Measurements from ENCODE around the gene HHAT. TPM values are rescaled to one million over a fixed set of nuclear protein-coding genes. Genes with fewer than 3 reads are reported as not detected.

The HHAT gene
- polyA plus RNA-seq, 2 of the 4 experiments (the other 2 are of a cell fraction), result 3.8 to 4.5 TPM

- TF ChIP-seq CHD4 (IDR thresholded peaks at IDR 0.05; ENCODE audit: borderline replicate concordance) (no peak), CHD2 (IDR thresholded peaks at IDR 0.05; ENCODE audit: low read length, partially characterized antibody) (no peak), ATOH8 (CRISPR knock-in tag; IDR thresholded peaks at IDR 0.05; ENCODE audit: low read depth) (no peak), JUN (IDR thresholded peaks at IDR 0.05) (no peak), MAFK (IDR thresholded peaks at IDR 0.05; ENCODE audit: partially characterized antibody) (no peak), ELK1 (IDR thresholded peaks at IDR 0.05; ENCODE audit: low read depth, low read length) (no peak), MAZ (IDR thresholded peaks at IDR 0.05; ENCODE audit: borderline replicate concordance, low read depth, low read length) (no peak), HOXB13 (CRISPR knock-in tag; IDR thresholded peaks at IDR 0.05; ENCODE audit: low read depth) (no peak), NR3C1 (IDR thresholded peaks at IDR 0.05) (no peak), EP300 (IDR thresholded peaks at IDR 0.05) (no peak)
- no peak for FAIRE-seq
- DNase-seq (ENCODE audit: low read depth in 1 of 2, low spot score in 1 of 2), result no peak
- Histone ChIP-seq H3K4me1 (peaks cover 4% of the 10 kb centered on the region; the same call in 2 of the 3 replicates), H3K27ac (no peak overlapping the region), H3K9me3 (no peaks in the 10 kb centered on the region), H3K4me3 (no peak overlapping the region), H3K4me2 (no peak overlapping the region)
- 53% methylated on average over 6 of the region's 6 CpGs for WGBS (ENCODE audit: missing lambda C conversion rate)
- CTCF ChIA-PET, result interaction anchor here (1.0 to 2.8 kb wide), 3 partner anchors 34 to 653 kb away, joined by 3 to 11 read pairs (median 3); no protein-coding TSS in a partner anchor
- ATAC-seq, result no peak
- POLR2A ChIA-PET, result no interaction called here
These were observed 153.8 kb downstream of the HHAT start for GRCh38 chr1:210482491-210482890.

DNA sequence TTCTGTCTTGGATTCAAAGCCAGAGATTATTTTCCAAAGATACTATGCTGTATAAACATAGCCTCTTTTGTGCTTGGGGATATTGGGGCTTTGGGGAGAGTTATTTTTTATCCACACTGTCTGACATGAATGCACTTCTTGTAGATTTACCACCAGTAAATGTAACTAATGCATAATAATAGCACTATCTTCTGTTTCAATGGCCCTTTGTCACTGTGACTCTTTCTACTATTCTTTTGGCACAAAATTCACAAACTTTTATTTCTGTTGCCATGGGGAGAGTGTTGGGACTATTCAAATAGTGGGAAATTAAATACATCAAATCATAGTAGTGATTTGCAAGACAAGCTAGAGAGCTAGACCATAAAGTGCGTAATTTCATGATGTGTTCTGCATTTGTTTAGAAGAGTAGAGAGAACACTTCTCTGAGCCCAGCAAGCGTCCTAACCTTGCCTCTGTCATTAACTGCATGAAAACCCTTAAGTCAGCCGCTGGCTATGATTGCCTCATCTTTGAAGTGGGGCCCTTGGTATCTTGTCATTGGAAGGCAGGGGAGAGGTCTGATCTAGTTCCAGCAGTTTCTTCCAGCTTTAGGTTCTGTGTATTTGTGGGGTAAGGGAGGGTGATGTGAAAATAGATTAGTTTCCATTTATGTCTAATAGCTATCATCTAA, 154.4 kb downstream of the HHAT start:
- no peak for FAIRE-seq
- ATAC-seq, result no peak

DNA sequence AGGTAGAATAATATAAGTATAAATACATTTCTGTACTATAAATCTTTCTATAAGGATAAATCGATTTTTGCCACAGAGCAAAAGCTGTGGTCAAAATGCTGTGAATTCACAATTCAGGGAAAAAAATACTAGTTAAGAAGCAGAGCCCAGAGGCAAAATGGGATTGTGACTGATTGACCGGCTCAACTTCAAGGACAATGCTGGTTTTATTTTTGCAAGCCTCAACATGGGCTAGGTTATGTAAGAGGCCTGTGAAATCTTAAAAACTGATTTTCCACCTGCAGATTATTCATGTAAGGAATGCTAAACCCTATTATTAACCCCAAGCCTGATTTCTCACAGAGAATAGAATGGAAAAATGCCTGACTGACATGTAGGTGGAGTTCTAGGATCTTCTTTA, 155.1 kb downstream of the HHAT start:
- ChIA-PET CTCF (interaction anchor here (0.6 to 1.2 kb wide), 2 partner anchors 124 to 650 kb away, joined by 4 read pairs; partner anchors contain the start of gene KCNH1), POLR2A (no interaction called here)
- ATAC-seq (no peak), DNase-seq (ENCODE audit: low read depth in 1 of 2, low spot score in 1 of 2) (no peak), FAIRE-seq (no peak)
- no peak for TF ChIP-seq PBX3 (IDR thresholded peaks at IDR 0.05)
- no peak for TF ChIP-seq TFCP2L1 (CRISPR knock-in tag; IDR thresholded peaks at IDR 0.05)
- TF ChIP-seq FOSL2 (IDR thresholded peaks at IDR 0.05), result no peak
- no peak for TF ChIP-seq FOSL2 (CRISPR knock-in tag; IDR thresholded peaks at IDR 0.05)
- no peak for TF ChIP-seq CBX2 (IDR thresholded peaks at IDR 0.05; ENCODE audit: borderline replicate concordance, low read depth)
- TF ChIP-seq JUNB (IDR thresholded peaks at IDR 0.05), result no peak
- TF ChIP-seq KDM5A (IDR thresholded peaks at IDR 0.05), result no peak
- TF ChIP-seq PHF8 (IDR thresholded peaks at IDR 0.05; ENCODE audit: borderline replicate concordance, low read depth), result no peak
- no peak for TF ChIP-seq NPAS2 (CRISPR knock-in tag; IDR thresholded peaks at IDR 0.05; ENCODE audit: borderline replicate concordance)
- no peak for TF ChIP-seq FOSB (CRISPR knock-in tag; IDR thresholded peaks at IDR 0.05)
- TF ChIP-seq JUN (IDR thresholded peaks at IDR 0.05), result no peak
- H3K4me3 ChIP-seq, result no peak overlapping the region
- no peaks in the 10 kb centered on the region for H3K4me1 ChIP-seq
- H3K9me3 ChIP-seq, result no peaks in the 10 kb centered on the region
- H3K4me2 ChIP-seq, result no peak overlapping the region
- H3K27ac ChIP-seq, result no peak overlapping the region
- 47% methylated on average over 2 of the region's 2 CpGs for WGBS (ENCODE audit: missing lambda C conversion rate)

More for the DNA sequence above, 154.4 kb downstream of the HHAT start:
- 57% methylated on average over 3 of the region's 3 CpGs for WGBS (ENCODE audit: missing lambda C conversion rate)
- Histone ChIP-seq H3K9me3 (no peaks in the 10 kb centered on the region), H3K4me2 (no peak overlapping the region), H3K4me3 (no peak overlapping the region), H3K4me1 (no peaks in the 10 kb centered on the region), H3K27ac (no peak overlapping the region)
- POLR2A ChIA-PET, result no interaction called here
- TF ChIP-seq E2F6 (IDR thresholded peaks at IDR 0.05; ENCODE audit: borderline replicate concordance, low read depth) (no peak), USF2 (IDR thresholded peaks at IDR 0.05) (no peak), MYC (IDR thresholded peaks at IDR 0.05; ENCODE audit: borderline replicate concordance, low read length) (no peak), HES2 (IDR thresholded peaks at IDR 0.05) (no peak), EP300 (IDR thresholded peaks at IDR 0.05) (no peak), RCOR1 (IDR thresholded peaks at IDR 0.05; ENCODE audit: low read depth, low read length) (no peak), RARB (CRISPR knock-in tag; IDR thresholded peaks at IDR 0.05) (no peak), POLR2AphosphoS2 (conservative IDR thresholded peaks at IDR 0.05; ENCODE audit: low read length) (no peak)
- DNase-seq (ENCODE audit: low read depth in 1 of 2, low spot score in 1 of 2), result no peak
- CTCF ChIA-PET, result interaction anchor here (1.0 to 2.8 kb wide), 2 partner anchors 34 to 35 kb away, joined by 3 to 11 read pairs; no protein-coding TSS in a partner anchor
